Right lobe of liver (tissue), 4 donors: ENCODE data around the gene TTC31.

ENCODE experiments used
- POLR2A ChIP-seq: fragments of 450-650 bp; IDR thresholded peaks from one replicate; pipeline ENCODE4 v1.6.1; 2017; ENCODE audit warnings: antibody characterized with exemption, mild to moderate bottlenecking
- TF ChIP-seq, protein P1 (sequence below), 4 donors: fragments of 200-600 bp in 3 of 4; fragments of 450-650 bp in 1 of 4; IDR thresholded peaks; one replicate each; pipeline versions ENCODE4 v1.5.1 to v1.8.0; 2016 to 2022; ENCODE audit warnings: antibody characterized with exemption in 4 of 4, mild to moderate bottlenecking in 2 of 4
- donor health status: DM: no; HTN: no; CAD: no.
- donor health status: DM: no; HTN: no; CAD: no.
- donor health status: DM: no; HTN: yes; CAD: no.

DNA sequence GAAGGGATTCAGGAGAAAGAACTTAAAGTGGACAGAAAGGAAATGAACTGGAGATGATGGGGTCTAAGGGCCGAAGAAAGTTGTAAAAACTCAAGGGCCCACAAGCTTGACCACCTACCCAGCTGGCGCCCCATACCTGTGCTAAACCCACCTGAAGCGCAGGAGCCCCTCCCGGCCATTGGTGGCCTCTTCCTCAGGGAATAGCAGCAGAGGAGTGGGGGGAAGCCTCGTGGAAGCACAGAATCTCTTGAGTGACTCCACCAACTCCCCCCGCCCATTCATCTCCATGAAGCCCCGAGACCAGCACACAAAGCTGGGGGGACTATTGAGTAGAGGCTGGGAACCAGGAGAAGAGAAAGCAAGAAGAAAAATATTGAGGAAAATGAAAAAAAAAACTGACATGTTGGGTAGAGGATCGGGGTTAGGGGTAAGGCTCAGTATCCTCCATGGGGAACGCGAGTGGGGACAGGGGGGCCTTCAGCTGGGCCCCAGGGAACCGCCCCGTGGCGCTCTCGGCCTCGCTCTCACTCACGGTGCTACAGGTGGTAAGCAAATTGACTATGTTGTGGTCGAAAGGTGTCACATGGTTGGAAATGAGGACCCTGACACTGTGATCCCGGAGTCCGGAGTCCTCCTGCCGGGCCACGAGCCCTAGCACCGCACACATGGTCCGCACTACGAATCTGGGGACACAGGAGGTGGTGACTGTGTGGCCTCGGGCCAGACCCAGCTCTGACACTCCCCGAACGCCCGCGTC lies 45.9 kb downstream of the TTC31 start:
- TF ChIP-seq POLR2A: no peak
- TF ChIP-seq, protein P1, sequence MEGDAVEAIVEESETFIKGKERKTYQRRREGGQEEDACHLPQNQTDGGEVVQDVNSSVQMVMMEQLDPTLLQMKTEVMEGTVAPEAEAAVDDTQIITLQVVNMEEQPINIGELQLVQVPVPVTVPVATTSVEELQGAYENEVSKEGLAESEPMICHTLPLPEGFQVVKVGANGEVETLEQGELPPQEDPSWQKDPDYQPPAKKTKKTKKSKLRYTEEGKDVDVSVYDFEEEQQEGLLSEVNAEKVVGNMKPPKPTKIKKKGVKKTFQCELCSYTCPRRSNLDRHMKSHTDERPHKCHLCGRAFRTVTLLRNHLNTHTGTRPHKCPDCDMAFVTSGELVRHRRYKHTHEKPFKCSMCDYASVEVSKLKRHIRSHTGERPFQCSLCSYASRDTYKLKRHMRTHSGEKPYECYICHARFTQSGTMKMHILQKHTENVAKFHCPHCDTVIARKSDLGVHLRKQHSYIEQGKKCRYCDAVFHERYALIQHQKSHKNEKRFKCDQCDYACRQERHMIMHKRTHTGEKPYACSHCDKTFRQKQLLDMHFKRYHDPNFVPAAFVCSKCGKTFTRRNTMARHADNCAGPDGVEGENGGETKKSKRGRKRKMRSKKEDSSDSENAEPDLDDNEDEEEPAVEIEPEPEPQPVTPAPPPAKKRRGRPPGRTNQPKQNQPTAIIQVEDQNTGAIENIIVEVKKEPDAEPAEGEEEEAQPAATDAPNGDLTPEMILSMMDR (IDR thresholded peaks at IDR 0.05): no peak
